Muscle of back (tissue), 11 donors: ENCODE measurements around the gene TBX2. TPM values are rescaled to one million over a fixed set of nuclear protein-coding genes. Genes with fewer than 3 reads are reported as not detected.
"Not testable (repeated sequence)": the region's sequence is repeated elsewhere in the genome, so short reads cannot be mapped to it uniquely, and the experiment has no call there.

Experiments
- DNase-seq, 3 donors: peaks; one replicate each; pipeline versions ENCODE4 v3.0.0 to v3.0.0-alpha.2; 2013
- polyA plus RNA-seq, 10 donors: library from polyadenylated mRNA; unstranded; fragments of 120-200 nt; gene quantifications; one replicate each; pipeline ENCODE4 v1.2.1, GENCODE V29; 2013; ENCODE audit not compliant: insufficient read length in 10 of 10

Gene TBX2
- polyA plus RNA-seq, 10 donors, result 5.4 to 11.7 (median 9.0) TPM

DNA sequence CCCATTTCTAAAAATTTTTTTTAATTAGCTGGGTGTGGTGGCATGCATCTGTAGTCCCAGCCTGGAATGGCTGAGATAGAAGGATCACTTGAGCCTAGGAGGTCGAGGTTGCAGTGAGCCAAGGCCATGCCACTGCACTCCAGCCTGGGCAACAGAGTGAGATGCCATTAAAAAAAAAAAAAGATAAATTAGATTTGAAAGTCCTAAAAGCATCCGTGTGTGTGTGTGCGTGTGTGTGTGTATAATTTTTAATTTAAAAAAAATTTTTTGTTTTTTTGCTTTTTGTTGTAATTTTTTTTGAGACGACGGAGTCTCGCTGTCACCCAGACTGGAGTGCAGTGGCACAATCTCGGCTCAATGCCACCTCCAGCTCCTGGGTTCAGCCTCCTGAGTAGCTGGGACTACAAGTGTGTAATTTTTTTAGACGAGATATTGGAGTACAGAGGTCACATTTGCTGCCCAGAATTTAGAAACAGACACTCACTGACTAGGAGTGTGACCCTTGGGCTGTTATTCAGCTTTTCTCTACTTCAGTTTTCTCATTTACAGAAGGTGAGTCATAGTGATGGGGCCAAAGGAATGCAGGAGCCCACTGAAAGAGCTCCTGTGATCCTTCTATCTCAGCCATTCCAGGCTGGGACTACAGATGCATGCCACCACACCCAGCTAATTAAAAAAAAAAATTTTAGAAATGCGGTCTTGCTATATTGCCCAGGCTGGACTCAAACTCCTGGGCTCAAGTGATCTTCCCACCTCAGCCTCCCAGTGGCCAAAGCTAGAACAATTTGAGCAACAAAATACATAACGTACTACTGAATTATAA, 27.1 kb downstream of the TBX2 start:
- no peak for DNase-seq

- DNase-seq, result no peak
Observed at GRCh38 chr17:61427567-61427966, 27.9 kb downstream of the TBX2 start.

DNA sequence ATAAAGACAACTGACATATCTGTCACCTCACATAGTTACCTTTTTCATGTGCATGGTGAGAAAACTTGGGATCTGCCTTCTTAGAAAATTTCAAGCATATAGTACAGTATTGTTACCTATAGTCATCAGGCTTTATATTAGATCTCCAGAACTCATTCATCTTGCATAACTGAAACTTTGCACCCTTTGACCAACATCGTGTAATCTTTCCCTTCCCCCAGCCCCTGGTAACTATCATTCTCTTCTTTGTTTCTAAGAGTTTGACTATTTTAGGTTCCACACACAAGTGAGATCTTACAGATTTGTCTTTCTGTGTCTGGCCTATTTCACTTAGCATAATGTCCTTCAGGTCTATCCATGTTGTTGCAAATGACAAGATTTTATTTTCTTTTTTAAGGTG, 29.6 kb downstream of the TBX2 start:
- no peak for DNase-seq

GRCh38 chr17:61429831-61430230, 30.2 kb downstream of the TBX2 start:
- not testable (repeated sequence) for DNase-seq

DNA sequence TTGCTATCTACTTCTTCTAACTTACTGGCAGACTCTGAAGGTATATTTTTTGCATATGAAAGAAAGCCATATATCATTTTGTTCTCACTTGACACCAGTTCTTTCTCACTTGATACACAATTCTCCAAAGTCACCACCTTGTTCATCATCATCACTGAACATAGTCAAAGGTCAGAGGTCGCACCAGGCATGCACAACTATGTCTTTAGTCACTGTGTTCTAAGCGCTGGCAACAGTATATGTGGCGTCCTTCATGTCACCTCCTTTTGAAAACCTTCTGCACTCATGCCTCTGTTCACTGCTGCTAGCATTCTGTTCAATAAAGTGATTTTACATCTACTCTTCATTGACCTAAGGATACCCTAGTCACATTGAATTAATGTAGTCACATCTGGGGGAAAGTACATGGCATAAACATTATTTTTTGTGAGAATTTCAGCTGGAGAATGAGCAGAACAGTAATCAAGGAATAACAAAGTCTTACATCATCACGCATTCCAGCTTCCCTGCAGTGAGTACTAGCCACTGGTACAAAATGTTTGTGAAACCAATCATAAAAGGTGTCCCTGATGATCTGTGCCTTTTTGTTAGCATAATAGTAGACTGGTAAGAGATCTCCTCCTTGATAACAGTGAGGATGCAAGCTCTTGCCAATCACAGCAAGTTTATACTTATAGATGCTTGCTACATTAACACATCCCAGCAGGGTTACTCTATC, 32.1 kb downstream of the TBX2 start:
- no peak for DNase-seq

DNA sequence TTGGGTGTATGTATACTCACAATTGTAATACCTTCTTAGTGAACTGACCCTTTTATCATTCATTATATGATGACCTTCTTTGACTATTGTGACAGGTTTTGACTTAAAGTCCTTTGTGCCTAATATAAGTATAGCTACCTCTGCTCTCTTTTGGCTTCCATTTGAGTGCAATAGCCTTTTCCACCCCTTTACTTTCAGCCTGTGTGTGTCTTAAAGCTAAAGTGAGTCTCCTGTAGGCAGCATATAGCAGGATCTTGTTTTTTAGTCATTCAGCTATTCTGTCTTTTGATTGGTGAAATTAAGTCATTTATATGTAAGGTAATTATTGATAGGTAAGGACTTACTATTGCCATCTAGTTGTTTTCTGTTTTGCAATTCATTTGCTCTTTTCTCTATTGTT, 36.6 kb downstream of the TBX2 start:
- DNase-seq, result no peak

DNA sequence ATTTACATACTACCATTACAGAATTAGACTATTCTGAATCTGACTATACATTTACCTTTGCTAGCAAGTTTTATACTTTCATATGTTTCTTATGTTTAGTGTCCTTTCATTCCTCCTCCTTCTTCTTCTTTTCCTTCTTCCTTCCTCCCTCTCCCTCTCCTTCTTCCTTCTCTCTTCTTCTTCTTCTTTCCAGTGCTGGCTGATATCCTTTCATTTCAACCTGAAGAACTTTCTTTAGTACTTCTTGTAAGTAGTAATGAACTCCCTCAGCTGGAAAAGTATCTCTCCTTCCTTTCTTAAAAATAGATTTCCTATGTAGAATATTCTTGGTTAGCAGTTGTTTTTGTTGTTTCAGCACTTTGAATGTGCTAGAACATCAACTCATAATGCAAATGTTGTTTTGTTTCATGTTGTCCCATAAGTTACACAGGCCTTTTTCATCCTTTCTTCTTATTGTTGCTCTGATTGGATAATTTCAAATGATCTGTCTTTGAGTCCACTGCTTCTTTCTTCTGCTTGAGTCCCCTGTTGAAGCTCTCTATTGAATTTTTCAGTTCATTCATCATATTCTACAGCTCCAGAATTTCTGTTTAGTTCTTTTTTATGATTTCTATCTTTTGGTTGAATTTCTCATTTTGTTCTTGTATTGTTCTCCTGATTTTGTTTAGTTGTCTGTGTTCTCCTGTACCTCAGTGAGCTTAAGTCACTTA, 37.5 kb downstream of the TBX2 start:
- DNase-seq, result no peak

DNA sequence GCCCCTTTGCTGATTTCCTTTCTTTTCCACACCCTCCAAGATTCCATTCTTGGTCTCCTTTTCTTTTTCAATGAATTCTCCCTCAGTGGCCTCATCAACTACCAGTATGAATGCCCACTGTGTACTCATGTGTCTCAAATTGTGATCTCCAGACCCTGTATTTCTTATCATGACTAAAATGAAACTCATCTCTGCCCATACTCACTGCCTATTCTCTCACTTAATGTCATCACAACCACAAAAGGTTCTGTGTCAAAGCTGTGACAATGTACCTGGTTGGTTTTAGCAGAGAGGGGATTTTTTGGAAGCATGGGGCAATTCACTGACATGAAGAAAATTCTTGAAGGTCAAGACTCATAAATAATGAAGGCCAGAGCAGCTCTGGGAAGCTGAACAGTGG, 41.1 kb downstream of the TBX2 start:
- DNase-seq, result no peak

DNA sequence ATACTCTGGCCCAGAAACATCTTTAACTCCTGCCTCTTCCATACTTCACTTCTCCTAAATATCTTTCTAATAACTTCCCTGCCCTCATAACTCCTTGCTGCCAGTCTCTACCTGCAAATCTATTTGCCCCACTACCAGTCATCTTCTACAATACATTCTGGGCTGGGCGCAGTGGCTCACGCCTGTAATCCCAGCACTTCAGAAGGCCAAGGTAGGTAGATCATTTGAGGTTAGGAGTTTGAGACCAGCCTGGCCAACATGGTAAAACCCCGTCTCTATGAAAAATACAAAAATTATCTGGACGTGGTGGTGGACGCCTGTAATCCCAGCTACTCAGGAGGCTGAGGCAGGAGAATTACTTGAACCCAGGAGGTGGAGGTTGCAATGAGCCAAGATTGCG, 41.9 kb downstream of the TBX2 start:
- DNase-seq, result not testable (repeated sequence)

- DNase-seq, result no peak
Observed at GRCh38 chr17:61442136-61442775, 42.6 kb downstream of the TBX2 start.

- DNase-seq, result no peak
Observed at GRCh38 chr17:61442878-61443474, 43.3 kb downstream of the TBX2 start.

- peak in 1 of 3 donors; percentile 75 for DNase-seq
Observed at GRCh38 chr17:61443475-61443882, 43.8 kb downstream of the TBX2 start.

- no peak for DNase-seq
Observed at GRCh38 chr17:61444075-61444474, 44.4 kb downstream of the TBX2 start.

DNA sequence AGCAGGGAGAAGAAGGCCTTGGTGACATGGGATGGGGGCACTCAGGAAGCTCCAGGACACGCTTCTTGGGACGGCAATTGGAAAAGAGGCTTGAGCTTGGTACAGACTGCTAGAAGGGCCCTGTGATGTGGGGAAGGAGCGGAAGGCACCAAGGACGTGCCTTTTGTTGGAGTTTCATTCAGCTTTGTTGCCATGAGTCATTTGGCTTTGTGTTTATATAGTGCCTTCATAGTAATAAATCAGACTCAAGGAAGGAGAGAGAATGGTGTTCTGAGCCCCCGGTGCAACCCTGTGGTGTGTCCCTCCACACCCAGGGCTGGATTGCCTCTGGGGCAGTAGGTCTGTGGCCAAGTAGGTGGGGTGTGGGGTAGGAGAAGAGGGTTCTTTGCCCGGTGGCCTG, 45.2 kb downstream of the TBX2 start:
- DNase-seq, result no peak

DNA sequence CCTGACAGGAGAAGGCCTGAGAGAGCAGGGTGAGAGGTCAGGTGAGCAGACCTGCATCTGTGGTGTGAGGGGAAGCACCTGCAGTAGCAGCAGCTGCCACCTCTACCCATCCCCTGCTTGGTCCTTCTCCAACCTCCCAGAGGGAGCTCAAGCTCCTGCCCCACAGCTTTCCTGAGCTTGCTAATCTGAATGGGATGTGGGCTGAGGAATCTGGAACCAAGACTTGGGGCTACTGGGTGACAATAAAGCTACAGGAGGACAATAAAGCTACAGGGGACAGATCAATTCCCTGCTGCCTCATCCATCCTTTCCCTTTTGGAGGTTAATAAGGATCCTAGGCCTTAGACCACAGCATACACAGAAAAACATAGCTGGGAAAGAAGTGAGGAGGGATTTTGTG, 47.7 kb downstream of the TBX2 start:
- no peak for DNase-seq

- no peak for DNase-seq
Observed at GRCh38 chr17:61448042-61448441, 48.4 kb downstream of the TBX2 start.

DNA sequence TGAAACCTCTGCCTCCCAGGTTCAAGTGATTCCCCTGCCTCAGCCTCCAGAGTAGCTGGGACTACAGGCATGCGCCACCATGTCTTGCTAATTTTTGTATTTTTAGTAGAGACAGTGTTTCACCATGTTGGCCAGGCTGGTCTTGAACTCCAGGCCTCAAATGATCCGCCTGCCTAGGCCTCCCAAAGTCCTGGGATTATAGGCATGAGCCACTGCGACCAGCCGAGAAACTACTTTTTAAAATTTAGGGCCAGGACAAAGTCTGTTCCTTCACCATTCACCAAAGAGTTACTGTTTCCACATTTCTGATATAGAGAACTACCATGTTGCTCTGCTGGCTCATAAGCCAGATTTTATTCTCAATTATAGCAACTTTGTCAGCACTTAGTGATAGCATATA, 49.5 kb downstream of the TBX2 start:
- DNase-seq, result not testable (repeated sequence)

DNA sequence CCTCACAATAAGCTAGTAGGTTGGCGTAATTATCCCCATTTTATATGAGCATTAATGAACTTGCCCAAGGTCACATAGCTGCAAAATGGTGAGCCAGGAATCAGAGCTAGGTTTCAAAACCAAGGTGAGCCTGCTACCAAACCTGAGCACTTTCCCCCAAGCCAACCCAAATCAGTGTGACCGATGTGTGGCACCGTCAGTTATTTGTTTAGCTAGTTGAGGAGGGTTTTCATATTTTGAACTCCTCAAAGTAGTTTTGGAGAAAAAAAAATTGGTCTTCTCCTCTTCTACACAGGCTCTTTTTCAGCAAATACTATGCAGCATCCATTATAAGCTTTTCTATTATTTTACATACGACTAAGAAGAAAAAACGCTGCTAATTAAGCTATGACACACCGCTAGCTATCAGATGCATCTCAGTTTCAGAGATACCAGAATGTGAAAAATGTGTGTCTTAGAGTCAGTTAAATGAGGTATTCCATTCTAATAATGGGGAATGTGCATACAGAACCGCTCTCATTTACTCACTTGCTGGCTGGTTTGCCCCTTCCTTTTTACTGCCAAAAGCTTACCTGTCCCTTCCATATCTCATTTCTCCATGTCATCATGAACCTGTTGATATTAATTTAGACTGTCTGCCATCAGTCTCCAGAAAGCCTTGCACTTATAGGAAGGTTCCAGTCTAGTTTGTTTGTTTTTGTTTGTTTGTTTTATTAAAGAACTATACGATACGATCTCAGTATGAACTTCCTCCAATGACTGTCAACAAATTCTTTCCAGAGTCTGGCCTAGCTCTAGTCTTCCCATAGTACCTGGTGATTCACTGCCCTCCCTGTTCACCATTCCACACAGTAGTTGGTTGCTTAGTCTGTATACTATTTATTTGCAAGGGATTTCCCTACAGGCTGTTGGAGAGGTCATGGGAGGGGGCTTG, 50.3 kb downstream of the TBX2 start:
- DNase-seq, result no peak

DNA sequence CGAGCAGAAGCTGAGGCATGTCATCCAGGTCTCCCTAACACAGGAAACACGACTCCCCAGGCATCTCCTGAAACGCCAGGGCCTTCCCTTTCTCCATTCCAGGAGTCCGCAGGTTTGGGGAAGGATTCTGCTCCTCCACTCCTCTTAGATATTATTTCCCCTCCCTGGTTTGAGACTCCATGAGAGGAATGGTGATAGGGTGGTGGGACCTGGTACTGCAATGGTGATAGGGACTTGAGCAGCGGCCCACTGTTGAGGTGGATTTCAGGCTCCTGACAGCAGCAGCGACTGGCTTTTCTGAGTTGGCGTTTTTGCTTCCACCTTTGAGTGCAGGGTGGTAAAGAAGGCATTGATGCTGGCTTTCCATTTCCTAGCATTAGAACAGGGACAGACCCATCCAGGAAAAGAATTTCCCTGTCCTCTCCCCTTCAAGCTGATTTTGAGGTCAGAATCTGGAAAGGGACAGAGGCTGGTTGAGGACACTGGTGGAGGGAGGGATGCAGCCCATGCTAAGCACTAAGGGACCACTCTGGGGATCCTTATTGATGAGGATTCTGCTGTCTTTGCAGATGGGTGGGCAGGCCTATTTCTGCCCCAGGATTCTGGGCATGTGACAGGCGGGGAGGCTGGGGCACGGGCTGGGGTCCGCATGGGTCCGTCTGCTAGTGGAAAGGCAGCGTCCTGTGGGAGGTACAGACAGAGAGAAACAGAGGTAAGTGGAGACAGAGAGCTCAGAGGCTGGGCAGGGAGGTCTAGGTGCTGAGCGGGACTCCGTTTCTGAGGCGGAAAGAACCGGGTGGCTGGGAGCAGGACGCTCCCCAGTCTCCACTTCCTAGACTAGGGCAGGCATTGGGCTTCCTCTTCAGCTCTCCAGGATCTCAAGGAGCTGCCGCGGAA, 51.2 kb downstream of the TBX2 start:
- no peak for DNase-seq
